Pancreas (tissue), 10 donors: ENCODE data around the gene FIBCD1. TPM values are rescaled to one million over a fixed set of nuclear protein-coding genes. Genes with fewer than 3 reads are reported as not detected.
"Not testable (repeated sequence)": the region's sequence is repeated elsewhere in the genome, so short reads cannot be mapped to it uniquely, and the experiment has no call there.

Experiments used
- ATAC-seq, 4 donors: fragments of 200-7000 bp; cut with Tn5 transposase; one replicate each; pipeline versions ENCODE4 v1.8.0 to v1.9.1; 2020; ENCODE audit warnings: mild to moderate bottlenecking in 4 of 4, moderate library complexity in 4 of 4
- DNase-seq, 6 donors: peaks; one replicate each; pipeline ENCODE4 v3.0.0-alpha.2; 2020
- FAIRE-seq: peaks from 2 replicates; lab custom pipeline; 2012; peaks lifted over from hg19 to GRCh38; lab: Jason Lieb, UNC
- H3K27ac ChIP-seq, 4 donors: fragments of 200-600 bp; sonication (generic); 1 replicate in 3 of 4; 2 replicates in 1 of 4; pipeline versions ENCODE4 v1.5.0 to v1.8.0; 2020
- H3K27me3 ChIP-seq, 4 donors: fragments of 200-600 bp; one replicate each; pipeline ENCODE4 v1.8.0; 2021
- H3K36me3 ChIP-seq, 3 donors: fragments of 200-600 bp; sonication (generic) in 1 of 3; one replicate each; pipeline versions ENCODE4 v1.5.0 to v1.8.0; 2020 to 2021
- H3K4me1 ChIP-seq, 3 donors: fragments of 200-600 bp; one replicate each; pipeline ENCODE4 v1.8.0; 2021
- H3K4me3 ChIP-seq, 4 donors: fragments of 200-600 bp; sonication (generic) in 2 of 4; one replicate each; pipeline versions ENCODE4 v1.5.0 to v1.8.0; 2020 to 2021
- H3K9me3 ChIP-seq, 4 donors: fragments of 200-600 bp; one replicate each; pipeline ENCODE4 v1.8.0; 2021
- CTCF ChIP-seq, 4 donors: fragments of 200-600 bp; sonication (generic) in 3 of 4; IDR thresholded peaks; one replicate each; pipeline versions ENCODE4 v1.5.0 to v1.8.0; 2021; ENCODE audit warnings: antibody characterized with exemption in 4 of 4
- WGBS, 2 donors: extraction: QIAGEN DNeasy Blood & Tissue Kit; methylation state at CpG; one replicate each; pipeline ENCODE4 v1.1.7; 2013; 5-methylcytosine and 5-hydroxymethylcytosine counted together
- intact Hi-C, 3 donors: fragments of 100-400 bp; cut with DNase I; formaldehyde crosslinking; loops; one replicate each; pipeline versions ENCODE4 v1.11.1 to v1.14.2; 2022
- polyA plus RNA-seq, 2 donors: library from polyadenylated mRNA; stranded (reverse); fragments of 200-250 nt; gene quantifications; one replicate each; pipeline ENCODE4 v1.2.3, GENCODE V29; 2013
- total RNA-seq, 6 donors: library from RNA; stranded (reverse); fragmentation: NEBNext Ultra II Directional in 4 of 6; extraction: Animal tissue kit (Norgen Biotek cat#: 25700) in 4 of 6; gene quantifications; one replicate each; pipeline versions ENCODE4 v1.2.1 to v1.2.4, GENCODE V29; 2021 to 2023
- donor health status: healthy with polysubstance abuse.
- donor health status: DM: no; HTN: no; CAD: no; lungs with moderate emphysema.
- donor health status: DM: no; HTN: no; CAD: no.
- donor health status: control.
- donor health status: control.
- donor health status: Bipolar disorder and iron deficiency.
- donor health status: DM: yes; HTN: yes; CAD: no.
- donor health status: DM: no; HTN: no; CAD: no.
- donor health status: DM: no; HTN: no; CAD: no.
- donor health status: DM: yes; HTN: yes; CAD: no.

The FIBCD1 gene
- total and polyA plus RNA-seq, 8 donors, result 0.47 TPM; not detected in 7

- FAIRE-seq (no peak), DNase-seq (no peak), ATAC-seq (no peak)
- intact Hi-C loops, result no loop called here
- Histone ChIP-seq H3K4me1 (no peaks in the 10 kb centered on the region), H3K9me3 (no peaks in the 10 kb centered on the region), H3K36me3 (no peaks in the 10 kb centered on the region), H3K4me3 (no peak overlapping the region), H3K27me3 (no peaks in the 10 kb centered on the region), H3K27ac (no peak overlapping the region)
- 45 to 48% methylated on average over 18 of the region's 18 CpGs for WGBS, 2 donors
- TF ChIP-seq CTCF (IDR thresholded peaks at IDR 0.05), result no peak
Observed at GRCh38 chr9:130955947-130956621, 17.0 kb upstream of the FIBCD1 start.

- H3K36me3 ChIP-seq, H3K9me3 ChIP-seq, H3K4me3 ChIP-seq, ATAC-seq, intact Hi-C loops, DNase-seq, H3K4me1 ChIP-seq, H3K27me3 ChIP-seq, FAIRE-seq, H3K27ac ChIP-seq: not testable (repeated sequence)
- 88 to 95% methylated on average over 2 of the region's 2 CpGs for WGBS, 2 donors
Observed at GRCh38 chr9:130954925-130955324, 15.9 kb upstream of the FIBCD1 start.

- ATAC-seq, result no peak
- Histone ChIP-seq H3K9me3 (no peaks in the 10 kb centered on the region), H3K27ac (no peak overlapping the region), H3K27me3 (no peaks in the 10 kb centered on the region), H3K4me1 (no peaks in the 10 kb centered on the region), H3K4me3 (no peak overlapping the region), H3K36me3 (no peaks in the 10 kb centered on the region)
- TF ChIP-seq CTCF (IDR thresholded peaks at IDR 0.05), result no peak
- FAIRE-seq, result no peak
- intact Hi-C loops, result no loop called here
- DNase-seq, result no peak
- 83 to 96% methylated on average over 1 of the region's 1 CpG for WGBS, 2 donors
Observed at GRCh38 chr9:130954317-130954716, 15.3 kb upstream of the FIBCD1 start.

GRCh38 chr9:130952065-130952762 is 13.2 kb upstream of the FIBCD1 start:
- Histone ChIP-seq H3K4me3 (no peak overlapping the region), H3K36me3 (no peaks in the 10 kb centered on the region), H3K9me3 (no peaks in the 10 kb centered on the region), H3K4me1 (no peaks in the 10 kb centered on the region), H3K27me3 (no peaks in the 10 kb centered on the region), H3K27ac (no peak overlapping the region)
- DNase-seq (no peak), FAIRE-seq (no peak), ATAC-seq (no peak)
- intact Hi-C loops, result no loop called here
- TF ChIP-seq CTCF (IDR thresholded peaks at IDR 0.05), result no peak
- 46 to 62% methylated on average over 6 of the region's 6 CpGs for WGBS, 2 donors

GRCh38 chr9:130950039-130950311 is 10.9 kb upstream of the FIBCD1 start:
- H3K4me1 ChIP-seq, result no peaks in the 10 kb centered on the region
- no peaks in the 10 kb centered on the region for H3K36me3 ChIP-seq
- H3K9me3 ChIP-seq, result no peaks in the 10 kb centered on the region
- ATAC-seq, result no peak
- no peak overlapping the region for H3K27ac ChIP-seq
- H3K4me3 ChIP-seq, result no peak overlapping the region
- DNase-seq, result no peak
- no peak for TF ChIP-seq CTCF (IDR thresholded peaks at IDR 0.05)
- WGBS, 2 donors, result 61 to 80% methylated on average over 1 of the region's 1 CpG
- intact Hi-C loops, result no loop called here
- no peak for FAIRE-seq
- no peaks in the 10 kb centered on the region for H3K27me3 ChIP-seq
